Fibroblast of the aortic adventitia (primary cell): ENCODE results near the gene EGFR. TPM values are rescaled to one million over a fixed set of nuclear protein-coding genes. Genes with fewer than 3 reads are reported as not detected.

Experiments used
- DNase-seq: peaks from one replicate; pipeline ENCODE4 v3.0.0-alpha.2; 2010; ENCODE audit warnings: low read depth
- H3K4me3 ChIP-seq: 2 replicates; pipeline ENCODE4 v1.5.1; 2011; ENCODE audit warnings: low read depth, mild to moderate bottlenecking, control low read depth, low read length, moderate library complexity
- total RNA-seq: library from RNA; depleted of rRNA; stranded (reverse); fragments of >200 nt; gene quantifications from 2 replicates; pipeline ENCODE4 v1.2.3, GENCODE V29; 2012; ENCODE audit warnings: low replicate concordance
- TF ChIP-seq, protein P1 (sequence below): IDR thresholded peaks from 2 replicates; pipeline ENCODE4 v1.5.1; 2011; ENCODE audit warnings: mild to moderate bottlenecking, low read length, control low read depth, inconsistent platforms; ENCODE audit not compliant: insufficient read depth

Gene EGFR
- total RNA-seq, 1 donor: 147 TPM

DNA sequence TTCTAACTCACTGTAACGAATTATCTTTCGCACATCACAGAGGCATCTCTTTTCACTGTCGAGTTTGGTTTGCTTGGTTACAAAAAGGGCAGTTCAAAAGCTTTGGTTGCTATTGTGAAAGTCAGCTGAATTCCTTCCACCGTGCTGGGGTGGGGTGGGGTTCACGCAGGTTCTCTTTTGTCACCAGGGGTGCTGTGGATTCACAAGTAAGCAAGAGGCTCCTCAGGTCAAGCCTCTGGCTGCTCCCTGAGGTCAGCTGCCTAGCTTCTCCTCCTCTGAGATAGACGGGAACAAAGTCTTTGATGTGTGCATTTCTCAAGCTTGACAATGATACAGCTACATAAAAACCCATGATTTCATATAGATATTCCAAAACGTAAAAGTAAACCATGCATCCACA is 47.7 kb downstream of the EGFR start:
- no peak for DNase-seq
- TF ChIP-seq, protein P1, sequence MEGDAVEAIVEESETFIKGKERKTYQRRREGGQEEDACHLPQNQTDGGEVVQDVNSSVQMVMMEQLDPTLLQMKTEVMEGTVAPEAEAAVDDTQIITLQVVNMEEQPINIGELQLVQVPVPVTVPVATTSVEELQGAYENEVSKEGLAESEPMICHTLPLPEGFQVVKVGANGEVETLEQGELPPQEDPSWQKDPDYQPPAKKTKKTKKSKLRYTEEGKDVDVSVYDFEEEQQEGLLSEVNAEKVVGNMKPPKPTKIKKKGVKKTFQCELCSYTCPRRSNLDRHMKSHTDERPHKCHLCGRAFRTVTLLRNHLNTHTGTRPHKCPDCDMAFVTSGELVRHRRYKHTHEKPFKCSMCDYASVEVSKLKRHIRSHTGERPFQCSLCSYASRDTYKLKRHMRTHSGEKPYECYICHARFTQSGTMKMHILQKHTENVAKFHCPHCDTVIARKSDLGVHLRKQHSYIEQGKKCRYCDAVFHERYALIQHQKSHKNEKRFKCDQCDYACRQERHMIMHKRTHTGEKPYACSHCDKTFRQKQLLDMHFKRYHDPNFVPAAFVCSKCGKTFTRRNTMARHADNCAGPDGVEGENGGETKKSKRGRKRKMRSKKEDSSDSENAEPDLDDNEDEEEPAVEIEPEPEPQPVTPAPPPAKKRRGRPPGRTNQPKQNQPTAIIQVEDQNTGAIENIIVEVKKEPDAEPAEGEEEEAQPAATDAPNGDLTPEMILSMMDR: no peak
- no peak overlapping the region for H3K4me3 ChIP-seq

DNA sequence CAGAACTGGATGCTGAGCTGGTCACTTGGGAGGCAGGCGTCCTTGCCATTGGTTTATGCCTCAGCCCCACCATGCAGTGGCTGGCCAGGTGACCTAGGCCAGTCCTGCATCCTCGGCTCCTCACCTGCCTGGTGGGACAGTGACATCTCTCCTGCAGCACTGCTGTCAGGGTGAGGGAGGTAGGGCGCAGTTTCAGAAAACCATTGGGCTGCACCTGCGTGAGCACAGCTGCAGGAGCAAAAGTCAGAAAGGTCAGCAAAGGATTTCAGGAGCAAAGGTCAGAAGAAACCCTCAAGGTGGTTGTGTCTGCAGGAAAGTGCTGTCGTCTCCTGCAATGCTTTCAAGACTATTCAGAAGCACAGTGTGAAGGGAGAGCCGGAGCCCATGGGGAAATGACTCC is 48.1 kb downstream of the EGFR start:
- TF ChIP-seq, protein P1: no peak
- no peak overlapping the region for H3K4me3 ChIP-seq

DNA sequence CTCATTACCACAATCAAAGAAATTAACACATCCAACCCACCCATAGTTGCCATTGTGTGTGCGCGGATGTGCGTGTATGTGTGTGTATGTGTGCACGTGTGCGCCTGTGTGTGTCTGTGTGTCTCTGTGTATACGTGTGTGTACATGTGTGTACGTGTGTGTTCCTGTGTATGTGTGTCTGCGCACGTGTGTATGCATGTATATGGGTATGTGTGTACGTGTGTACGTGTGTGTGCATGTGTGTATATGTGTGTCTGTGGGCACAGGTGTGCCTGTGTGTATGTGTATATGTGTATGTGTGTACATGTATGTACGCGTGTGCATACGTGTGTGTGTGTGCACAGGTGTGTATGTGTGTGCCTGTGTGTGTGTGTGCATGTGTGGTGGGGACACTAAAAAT is 48.9 kb downstream of the EGFR start:
- TF ChIP-seq, protein P1: no peak
- no peak for DNase-seq
- no peak overlapping the region for H3K4me3 ChIP-seq

More for the DNA sequence above, 48.1 kb downstream of the EGFR start:
- no peak for DNase-seq

DNA sequence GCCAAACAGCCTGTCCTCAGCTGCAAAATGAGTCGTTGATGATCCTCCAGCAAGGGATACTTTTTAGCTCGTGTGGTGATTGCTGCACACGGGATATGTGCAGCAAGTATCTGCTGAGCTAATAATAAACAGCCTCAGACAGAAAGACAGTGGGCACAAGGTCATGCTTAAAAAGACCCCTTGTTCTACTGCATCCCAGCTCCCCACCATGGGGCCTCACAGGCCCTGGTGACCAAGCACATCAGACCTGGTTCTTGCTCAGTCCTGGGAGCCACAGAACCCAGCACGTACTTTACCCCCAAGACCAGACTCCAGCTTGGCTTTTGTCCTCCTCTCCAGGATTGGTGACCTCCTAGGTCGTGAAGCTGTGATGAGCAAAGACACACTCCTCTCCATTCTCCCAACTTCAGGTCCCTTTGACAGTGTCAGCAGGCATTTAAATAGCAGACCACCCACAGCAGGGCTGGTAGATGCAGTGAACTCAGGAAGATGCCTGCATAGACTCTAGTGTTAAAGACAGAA is 50.5 kb downstream of the EGFR start:
- H3K4me3 ChIP-seq: no peak overlapping the region
- TF ChIP-seq, protein P1: no peak
- DNase-seq: no peak

DNA sequence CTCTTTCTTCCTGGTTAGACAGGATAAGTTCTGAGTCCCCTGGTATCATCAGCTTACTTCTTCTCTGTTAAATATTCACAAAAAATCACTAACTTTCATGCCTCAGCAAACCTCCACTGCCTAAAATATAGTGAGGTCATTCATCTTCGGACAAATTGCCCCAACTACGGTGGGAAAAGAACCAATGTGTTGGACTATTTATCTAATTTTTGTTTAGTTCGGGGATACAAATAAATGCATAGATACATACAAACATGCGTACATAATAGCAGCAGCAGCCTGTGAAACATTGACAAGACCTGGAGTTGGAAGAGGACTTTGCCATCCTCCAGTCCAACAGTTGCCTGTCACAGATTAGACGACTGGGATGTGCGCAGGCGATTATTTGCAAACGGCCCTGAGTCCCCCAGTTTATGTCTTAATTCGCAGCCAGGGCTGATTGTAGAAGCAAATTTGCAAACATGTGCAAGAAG is 51.5 kb downstream of the EGFR start:
- H3K4me3 ChIP-seq: no peak overlapping the region

DNA sequence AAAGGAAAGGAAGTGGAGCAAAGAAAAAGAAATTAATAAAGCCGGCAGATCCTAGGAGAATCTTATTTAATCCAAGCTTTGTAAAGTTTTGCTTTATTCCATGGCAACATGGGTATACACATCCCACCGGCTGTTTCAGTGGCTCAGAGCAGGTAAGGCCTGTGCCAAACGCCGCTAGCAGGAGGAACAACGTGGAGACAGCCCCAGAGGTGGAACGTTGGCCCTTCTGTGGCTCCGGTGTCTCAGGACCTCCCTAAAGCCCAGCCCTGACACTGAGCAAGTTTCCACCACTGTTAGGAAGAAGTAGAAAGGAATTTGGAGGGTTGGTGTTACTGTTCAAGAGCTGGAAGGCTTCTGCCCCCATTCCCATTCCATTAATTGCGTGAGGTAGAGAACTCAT is 52.0 kb downstream of the EGFR start:
- no peak overlapping the region for H3K4me3 ChIP-seq
- TF ChIP-seq, protein P1: no peak

More for the DNA sequence above, 51.5 kb downstream of the EGFR start:
- TF ChIP-seq, protein P1: no peak
- DNase-seq: no peak

More for the DNA sequence above, 52.0 kb downstream of the EGFR start:
- no peak for DNase-seq
